H9 (cell line): Measurements from ENCODE around the gene CDK2. TPM values are rescaled to one million over a fixed set of nuclear protein-coding genes. Genes with fewer than 3 reads are reported as not detected.

Source experiments
- DNase-seq: peaks from one replicate; pipeline ENCODE4 v3.0.0-alpha.2; 2017
- H2AFZ ChIP-seq: one replicate; pipeline ENCODE4 v1.6.1; 2013; ENCODE audit warnings: mild to moderate bottlenecking, low read length, control low read depth, moderate library complexity
- H2AK5ac ChIP-seq: 2 replicates; pipeline ENCODE4 v1.6.1; 2013; ENCODE audit warnings: low read length, control low read depth, mixed read lengths; ENCODE audit not compliant: insufficient read length
- H2BK120ac ChIP-seq: one replicate; pipeline ENCODE4 v1.6.1; 2013; ENCODE audit warnings: low read depth, mild to moderate bottlenecking, low read length, control low read depth, inconsistent platforms; ENCODE audit not compliant: poor library complexity, severe bottlenecking
- H2BK12ac ChIP-seq: 2 replicates; pipeline ENCODE4 v1.6.1; 2013; ENCODE audit warnings: low read length, control low read depth, mixed read lengths, low read depth; ENCODE audit not compliant: insufficient read length
- H2BK15ac ChIP-seq: 2 replicates; pipeline ENCODE4 v1.6.1; 2013; ENCODE audit warnings: low read depth, low read length, control low read depth
- H2BK20ac ChIP-seq: one replicate; pipeline ENCODE4 v1.6.1; 2013; ENCODE audit warnings: low read depth, mild to moderate bottlenecking, low read length, control low read depth, inconsistent platforms; ENCODE audit not compliant: poor library complexity, severe bottlenecking
- H2BK5ac ChIP-seq: 2 replicates; pipeline ENCODE4 v1.6.1; 2013; ENCODE audit warnings: low read length, control low read depth, mixed read lengths; ENCODE audit not compliant: insufficient read length
- H3K14ac ChIP-seq: 2 replicates; pipeline ENCODE4 v1.6.1; 2013; ENCODE audit warnings: low read length, control low read depth; ENCODE audit not compliant: insufficient read depth
- H3K18ac ChIP-seq: 2 replicates; pipeline ENCODE4 v1.6.1; 2013; ENCODE audit warnings: low read depth, mild to moderate bottlenecking, mixed read lengths, low read length, control low read depth; ENCODE audit not compliant: insufficient read length
- H3K23ac ChIP-seq: 2 replicates; pipeline ENCODE4 v1.6.1; 2013; ENCODE audit warnings: low read length, control low read depth, mixed read lengths, low read depth; ENCODE audit not compliant: insufficient read length
- H3K23me2 ChIP-seq: 2 replicates; pipeline ENCODE4 v1.6.1; 2013; ENCODE audit warnings: low read depth, mild to moderate bottlenecking, mixed read lengths, low read length, control low read depth; ENCODE audit not compliant: insufficient read length, poor library complexity, severe bottlenecking
- H3K27ac ChIP-seq: 2 replicates; pipeline ENCODE4 v1.5.1; 2013; ENCODE audit warnings: low read length, control low read depth, mixed read lengths, low read depth; ENCODE audit not compliant: insufficient read length
- H3K27me3 ChIP-seq: 2 replicates; pipeline ENCODE4 v1.6.1; 2013; ENCODE audit warnings: low read length, control low read depth, inconsistent platforms; ENCODE audit not compliant: insufficient read depth
- H3K4ac ChIP-seq: 2 replicates; pipeline ENCODE4 v1.6.1; 2013; ENCODE audit warnings: low read depth, mild to moderate bottlenecking, control low read depth, inconsistent platforms, low read length, moderate library complexity
- H3K4me1 ChIP-seq: 2 replicates; pipeline ENCODE4 v1.6.1; 2013; ENCODE audit warnings: low read length, control low read depth, inconsistent platforms; ENCODE audit not compliant: insufficient read depth
- H3K4me2 ChIP-seq: 2 replicates; pipeline ENCODE4 v1.6.1; 2013; ENCODE audit warnings: low read length, control low read depth, mixed read lengths; ENCODE audit not compliant: insufficient read length, insufficient read depth
- H3K56ac ChIP-seq: 2 replicates; pipeline ENCODE4 v1.6.1; 2013; ENCODE audit warnings: low read depth, mild to moderate bottlenecking, mixed read lengths, low read length, control low read depth; ENCODE audit not compliant: insufficient read length
- H3K79me1 ChIP-seq: 2 replicates; pipeline ENCODE4 v1.6.1; 2013; ENCODE audit warnings: low read depth, mild to moderate bottlenecking, moderate library complexity, low read length, control low read depth, inconsistent platforms; ENCODE audit not compliant: insufficient read depth, poor library complexity, severe bottlenecking
- H3K79me2 ChIP-seq: 2 replicates; pipeline ENCODE4 v1.6.1; 2013; ENCODE audit warnings: low read length, control low read depth, inconsistent platforms; ENCODE audit not compliant: insufficient read depth
- H3K9ac ChIP-seq: 2 replicates; pipeline ENCODE4 v1.6.1; 2013; ENCODE audit warnings: low read length, control low read depth, mixed read lengths; ENCODE audit not compliant: insufficient read length; ENCODE audit errors: extremely low read depth
- H3K9me3 ChIP-seq: one replicate; pipeline ENCODE4 v1.6.1; 2013; ENCODE audit warnings: low read depth, low read length, inconsistent platforms; ENCODE audit not compliant: control insufficient read depth
- H3T11ph ChIP-seq: one replicate; pipeline ENCODE4 v1.6.1; 2013; ENCODE audit warnings: mild to moderate bottlenecking, low read length, control low read depth, inconsistent platforms
- H4K20me1 ChIP-seq: one replicate; pipeline ENCODE4 v1.6.1; 2013; ENCODE audit not compliant: control insufficient read depth, insufficient read length, insufficient read depth
- H4K5ac ChIP-seq: 2 replicates; pipeline ENCODE4 v1.6.1; 2013; ENCODE audit warnings: low read depth, mild to moderate bottlenecking, mixed read lengths, low read length, control low read depth; ENCODE audit not compliant: insufficient read length
- H4K8ac ChIP-seq: replicated peaks from 2 replicates; pipeline ENCODE4 v1.6.1; 2013; ENCODE audit warnings: low read length, control low read depth, mixed read lengths, low read depth; ENCODE audit not compliant: insufficient read length
- H4K91ac ChIP-seq: 2 replicates; pipeline ENCODE4 v1.6.1; 2013; ENCODE audit warnings: low read depth, mild to moderate bottlenecking, moderate library complexity, mixed read lengths, low read length, control low read depth; ENCODE audit not compliant: insufficient read length
- H3K27ac Mint-ChIP-seq, 3 experiments: 2 replicates in 2 of 3; 3 replicates in 1 of 3; pipeline ENCODE4 v1.8.0; 2020 to 2021; ENCODE audit warnings: mixed read lengths in 3 of 3, mild to moderate bottlenecking in 1 of 3, moderate library complexity in 1 of 3
- H3K27me3 Mint-ChIP-seq: 2 replicates; pipeline ENCODE4 v1.8.0; 2021; ENCODE audit warnings: low read depth, mild to moderate bottlenecking, moderate library complexity, mixed read lengths
- H3K36me3 Mint-ChIP-seq, 3 experiments: 2 replicates in 2 of 3; 3 replicates in 1 of 3; pipeline ENCODE4 v1.8.0; 2020 to 2021; ENCODE audit warnings: low read depth in 3 of 3, mixed read lengths in 3 of 3; ENCODE audit not compliant: insufficient read depth in 1 of 3
- H3K4me1 Mint-ChIP-seq, 2 experiments: 2 replicates each; pipeline ENCODE4 v1.8.0; 2020; ENCODE audit warnings: mixed read lengths in 2 of 2
- H3K4me3 Mint-ChIP-seq, 2 experiments: 2 replicates in 1 of 2; 3 replicates in 1 of 2; pipeline ENCODE4 v1.8.0; 2020 to 2021; ENCODE audit warnings: mild to moderate bottlenecking in 2 of 2, mixed read lengths in 2 of 2, moderate library complexity in 1 of 2
- H3K9me3 Mint-ChIP-seq, 2 experiments: 2 replicates in 1 of 2; 3 replicates in 1 of 2; pipeline ENCODE4 v1.8.0; 2020; ENCODE audit warnings: mild to moderate bottlenecking in 2 of 2, mixed read lengths in 2 of 2, moderate library complexity in 1 of 2
- CTCF ChIP-seq: fragments of 200-600 bp; sonication (generic); conservative IDR thresholded peaks from 3 replicates; pipeline ENCODE4 v1.8.0; 2021; ENCODE audit warnings: antibody characterized with exemption, mild to moderate bottlenecking
- WGBS: extraction: QIAGEN DNeasy Blood & Tissue Kit; methylation state at CpG from one replicate; pipeline ENCODE4 v1.1.7; 2013; ENCODE audit warnings: missing lambda C conversion rate, low lambda C conversion rate, mixed read lengths; ENCODE audit not compliant: insufficient read length; ENCODE audit errors: extremely low coverage; 5-methylcytosine and 5-hydroxymethylcytosine counted together
- total RNA-seq: library from RNA; stranded (reverse); gene quantifications from 2 replicates; pipeline ENCODE4 v1.2.1, GENCODE V29; 2021

Gene CDK2
- total RNA-seq, 1 experiment from 2014 or later = 60.8 TPM

GRCh38 chr12:56007564-56008559 lies 41.2 kb downstream of the CDK2 start:
- peaks cover 7% of the 10 kb centered on the region for H3K23me2 ChIP-seq
- H2BK120ac ChIP-seq = no peak overlapping the region
- Mint-ChIP-seq H3K4me1 (peaks cover 8 to 15% of the 10 kb centered on the region in 2 experiments), H3K27me3 (no peaks in the 10 kb centered on the region), H3K4me3 (peak overlapping the region; percentile 75 to 89), H3K9me3 (no peaks in the 10 kb centered on the region), H3K27ac (peak overlapping the region; percentile 77 to 95 (median 95)), H3K36me3 (peaks cover 11 to 27% (median 20%) of the 10 kb centered on the region in 3 experiments)
- no peak overlapping the region for H3K4ac ChIP-seq
- H2AFZ ChIP-seq = peak overlapping the region; percentile 65
- no peak overlapping the region for H4K91ac ChIP-seq
- H2BK12ac ChIP-seq = no peak overlapping the region
- H3K79me1 ChIP-seq = no peaks in the 10 kb centered on the region
- H2BK5ac ChIP-seq = no peak overlapping the region
- H2BK15ac ChIP-seq = no peak overlapping the region
- no peak overlapping the region for H4K8ac ChIP-seq
- H3K4me2 ChIP-seq = peak overlapping the region; percentile 97
- H3K14ac ChIP-seq = peak overlapping the region; percentile 96
- WGBS = no CpG with 5 or more reads among the region's 44 CpGs
- no peak overlapping the region for H3K27ac ChIP-seq
- H3K79me2 ChIP-seq = no peaks in the 10 kb centered on the region
- H3K4me1 ChIP-seq = no peaks in the 10 kb centered on the region
- DNase-seq = peak; percentile 91
- peak overlapping the region; percentile 71 for H3T11ph ChIP-seq
- no peak overlapping the region for H3K56ac ChIP-seq
- peak overlapping the region; percentile 87 for H3K9ac ChIP-seq
- H4K20me1 ChIP-seq = no peaks in the 10 kb centered on the region
- H3K18ac ChIP-seq = peak overlapping the region; percentile 89
- H2BK20ac ChIP-seq = no peak overlapping the region
- no peaks in the 10 kb centered on the region for H3K27me3 ChIP-seq
- no peak for TF ChIP-seq CTCF
- no peak overlapping the region for H3K23ac ChIP-seq
- H4K5ac ChIP-seq = peak overlapping the region; percentile 9
- H2AK5ac ChIP-seq = no peak overlapping the region
- H3K9me3 ChIP-seq = no peaks in the 10 kb centered on the region
